Measurements from ENCODE around the gene PTPRJ. TPM values are rescaled to one million over a fixed set of nuclear protein-coding genes. Genes with fewer than 3 reads are reported as not detected.

PTPRJ gene
- total and polyA plus RNA-seq, 2 donors, result 3.1 to 18.2 TPM

DNA sequence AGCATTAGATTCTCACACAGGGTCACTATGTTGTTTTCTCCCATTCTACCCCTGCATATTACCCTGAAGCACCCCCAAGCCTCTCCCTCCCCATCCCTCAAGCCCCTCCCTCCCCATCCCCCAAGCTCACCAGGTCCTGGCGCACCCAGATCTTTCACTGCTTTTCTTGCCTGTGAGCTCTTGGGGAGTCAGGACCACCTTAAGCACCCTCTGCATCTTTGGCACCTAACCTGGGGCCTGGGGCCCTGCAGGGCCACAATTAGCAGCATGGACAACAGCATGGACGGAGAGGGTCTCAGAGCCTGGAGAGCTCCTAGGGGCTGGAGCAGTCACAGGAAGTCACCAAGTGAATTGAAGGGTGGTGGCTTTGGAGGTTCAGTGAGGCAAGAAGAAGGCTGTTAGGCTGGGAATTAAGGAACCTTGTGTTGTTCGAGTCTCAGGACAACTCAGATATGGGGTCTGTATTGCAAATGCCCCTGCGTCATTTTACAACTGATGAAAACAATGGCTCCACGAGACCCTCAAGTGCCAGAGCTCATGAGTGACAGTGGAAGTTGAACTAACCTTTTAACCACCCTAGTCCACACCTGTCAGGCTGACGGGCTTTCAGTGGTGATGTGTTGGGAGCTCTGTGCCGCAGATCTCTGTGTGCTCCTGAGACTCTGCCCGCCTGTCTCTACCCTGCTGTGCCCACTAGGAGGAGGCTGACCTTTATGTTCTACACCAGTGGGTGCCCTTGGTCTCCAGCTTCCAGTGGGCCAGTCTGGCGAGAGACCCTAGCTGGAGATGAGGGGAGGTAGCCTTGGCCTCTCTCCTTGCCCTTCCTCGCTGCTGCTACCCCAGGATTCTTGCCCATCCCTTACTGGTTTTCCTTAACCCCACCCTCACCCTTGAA is 125.0 kb downstream of the PTPRJ start:
- no peak for DNase-seq (ENCODE audit: extremely low spot score)
- Histone ChIP-seq H3K4me1 (ENCODE audit: insufficient read depth) (no peaks in the 10 kb centered on the region), H3K4me3 (ENCODE audit: low read depth, low read length) (no peak overlapping the region), H3K36me3 (ENCODE audit: insufficient read depth) (no peaks in the 10 kb centered on the region), H3K27ac (ENCODE audit: low read depth) (no peak overlapping the region)
- WGBS, result 95% methylated on average over 10 of the region's 10 CpGs

GRCh38 chr11:48106166-48106565 is 125.8 kb downstream of the PTPRJ start:
- Histone ChIP-seq H3K4me3 (ENCODE audit: low read depth, low read length) (no peak overlapping the region), H3K4me1 (ENCODE audit: insufficient read depth) (no peaks in the 10 kb centered on the region), H3K27ac (ENCODE audit: low read depth) (no peak overlapping the region), H3K36me3 (ENCODE audit: insufficient read depth) (no peaks in the 10 kb centered on the region)
- no peak for DNase-seq (ENCODE audit: extremely low spot score)
- WGBS, result 79% methylated on average over 6 of the region's 6 CpGs

DNA sequence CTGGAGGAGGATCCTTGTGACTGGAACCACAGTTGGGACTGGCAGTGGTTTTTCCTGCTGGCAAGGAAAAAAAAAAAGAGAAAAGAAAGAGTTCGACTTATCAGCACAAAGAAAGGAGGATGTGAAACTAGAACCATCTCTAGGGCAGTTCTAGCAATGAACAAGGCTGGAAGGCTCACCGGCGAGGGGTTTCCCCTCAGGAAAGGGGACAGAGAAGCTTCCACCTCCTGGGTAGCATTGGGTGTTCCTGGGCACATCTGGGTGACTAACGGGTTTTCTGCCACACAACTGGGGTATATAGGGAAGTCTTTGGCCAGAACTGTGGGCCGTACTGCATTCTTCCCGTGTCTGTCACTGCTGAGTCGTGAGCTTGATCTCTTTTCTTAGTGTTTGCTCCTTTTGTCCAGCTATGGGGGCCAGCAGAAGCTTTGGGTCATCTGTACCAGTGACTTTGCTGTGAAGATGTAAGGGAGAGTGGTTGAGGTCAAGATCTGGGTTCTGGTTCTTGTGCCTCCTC is 126.9 kb downstream of the PTPRJ start:
- WGBS, result 88% methylated on average over 7 of the region's 7 CpGs
- no peak overlapping the region for H3K4me3 ChIP-seq (ENCODE audit: low read depth, low read length)
- no peaks in the 10 kb centered on the region for H3K36me3 ChIP-seq (ENCODE audit: insufficient read depth)
- no peak for DNase-seq (ENCODE audit: extremely low spot score)
- no peaks in the 10 kb centered on the region for H3K4me1 ChIP-seq (ENCODE audit: insufficient read depth)
- H3K27ac ChIP-seq (ENCODE audit: low read depth), result no peak overlapping the region

DNA sequence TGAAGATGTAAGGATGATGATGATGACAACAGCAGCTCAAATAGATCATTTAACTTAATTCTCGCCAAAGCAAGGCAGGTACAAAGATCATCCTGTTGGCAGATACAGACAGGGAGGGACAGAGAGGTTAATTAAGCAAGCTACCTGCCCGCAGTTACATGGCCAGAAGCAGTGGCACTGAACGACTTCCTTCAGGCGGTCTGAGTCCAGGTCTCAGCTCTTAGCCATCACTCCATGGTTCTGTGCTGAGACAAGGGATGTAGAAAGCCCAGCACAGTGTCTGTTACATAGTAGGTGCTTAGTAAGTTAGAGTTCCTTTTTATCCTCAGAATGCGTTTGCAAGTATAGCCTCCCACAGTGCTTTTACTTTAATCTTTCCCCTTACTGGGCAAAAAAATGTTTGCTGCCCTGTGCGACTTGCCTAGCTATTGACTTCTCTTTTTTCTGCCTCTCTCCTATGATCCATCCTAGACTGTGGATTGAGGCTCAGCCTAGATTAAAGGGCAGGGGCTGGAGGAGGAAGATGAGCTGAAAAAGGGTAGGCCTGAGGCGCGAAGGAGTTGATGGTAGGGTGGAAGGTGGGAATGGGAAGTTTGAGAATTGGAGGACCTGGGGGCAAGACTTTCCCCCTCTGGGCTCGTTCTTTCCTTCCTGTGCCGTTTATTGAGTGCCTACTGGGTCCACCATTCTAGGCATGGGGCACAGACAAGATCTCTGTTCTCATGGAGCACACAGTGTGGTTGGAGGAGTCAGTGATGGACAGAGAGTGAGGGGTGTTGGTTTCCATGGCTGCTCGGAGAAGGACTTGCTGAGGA is 128.1 kb downstream of the PTPRJ start:
- Histone ChIP-seq H3K27ac (ENCODE audit: low read depth) (no peak overlapping the region), H3K4me1 (ENCODE audit: insufficient read depth) (no peaks in the 10 kb centered on the region), H3K4me3 (ENCODE audit: low read depth, low read length) (no peak overlapping the region), H3K36me3 (ENCODE audit: insufficient read depth) (no peaks in the 10 kb centered on the region)
- DNase-seq (ENCODE audit: extremely low spot score), result no peak
- 87% methylated on average over 11 of the region's 11 CpGs for WGBS

GRCh38 chr11:48109046-48109666 is 128.8 kb downstream of the PTPRJ start:
- no peak overlapping the region for H3K4me3 ChIP-seq (ENCODE audit: low read depth, low read length)
- DNase-seq (ENCODE audit: extremely low spot score), result no peak
- no peak overlapping the region for H3K27ac ChIP-seq (ENCODE audit: low read depth)
- H3K36me3 ChIP-seq (ENCODE audit: insufficient read depth), result no peaks in the 10 kb centered on the region
- 77% methylated on average over 5 of the region's 5 CpGs for WGBS
- no peaks in the 10 kb centered on the region for H3K4me1 ChIP-seq (ENCODE audit: insufficient read depth)

GRCh38 chr11:48110509-48110766 is 130.1 kb downstream of the PTPRJ start:
- DNase-seq (ENCODE audit: extremely low spot score), result no peak
- no peaks in the 10 kb centered on the region for H3K4me1 ChIP-seq (ENCODE audit: insufficient read depth)
- H3K27ac ChIP-seq (ENCODE audit: low read depth), result no peak overlapping the region
- no peaks in the 10 kb centered on the region for H3K36me3 ChIP-seq (ENCODE audit: insufficient read depth)
- whole genome bisulfite sequencing, result 71% methylated on average over 2 of the region's 2 CpGs
- H3K4me3 ChIP-seq (ENCODE audit: low read depth, low read length), result no peak overlapping the region

- Histone ChIP-seq H3K27ac (ENCODE audit: low read depth) (no peak overlapping the region), H3K4me3 (ENCODE audit: low read depth, low read length) (no peak overlapping the region), H3K4me1 (ENCODE audit: insufficient read depth) (no peaks in the 10 kb centered on the region), H3K36me3 (ENCODE audit: insufficient read depth) (no peaks in the 10 kb centered on the region)
- WGBS, result 67% methylated on average over 3 of the region's 3 CpGs
- DNase-seq (ENCODE audit: extremely low spot score), result no peak
These were observed 131.5 kb downstream of the PTPRJ start for GRCh38 chr11:48111891-48112290.

- WGBS, result 94% methylated on average over 1 of the region's 1 CpG
- Histone ChIP-seq H3K4me1 (ENCODE audit: insufficient read depth) (no peaks in the 10 kb centered on the region), H3K36me3 (ENCODE audit: insufficient read depth) (no peaks in the 10 kb centered on the region), H3K4me3 (ENCODE audit: low read depth, low read length) (no peak overlapping the region), H3K27ac (ENCODE audit: low read depth) (no peak overlapping the region)
- DNase-seq (ENCODE audit: extremely low spot score), result no peak
These were observed 134.4 kb downstream of the PTPRJ start for GRCh38 chr11:48114740-48115139.

GRCh38 chr11:48116437-48117228 is 136.3 kb downstream of the PTPRJ start:
- Histone ChIP-seq H3K36me3 (ENCODE audit: insufficient read depth) (no peaks in the 10 kb centered on the region), H3K4me3 (ENCODE audit: low read depth, low read length) (no peak overlapping the region), H3K27ac (ENCODE audit: low read depth) (no peak overlapping the region), H3K4me1 (ENCODE audit: insufficient read depth) (no peaks in the 10 kb centered on the region)
- no peak for DNase-seq (ENCODE audit: extremely low spot score)

DNA sequence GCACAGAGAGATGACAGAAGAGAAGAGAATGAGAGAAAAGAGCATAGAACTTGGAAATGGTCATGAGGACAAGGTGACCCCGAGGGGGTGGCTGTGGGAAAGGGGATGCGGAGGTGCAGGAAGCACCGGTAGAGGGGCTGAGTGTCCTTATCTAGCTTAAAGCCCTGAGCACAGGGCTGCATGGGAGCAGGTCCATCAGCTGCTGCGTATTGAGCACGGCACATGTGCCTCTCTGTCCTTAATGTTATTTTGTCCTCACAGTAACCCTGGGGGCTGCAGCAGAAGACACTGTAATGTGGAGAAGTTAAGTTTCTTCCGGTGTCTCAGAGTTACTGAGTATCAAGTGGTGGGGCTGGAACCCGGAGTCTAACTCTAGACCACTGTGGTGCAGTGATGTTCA is 141.9 kb downstream of the PTPRJ start:
- 90% methylated on average over 7 of the region's 7 CpGs for WGBS
- Histone ChIP-seq H3K27ac (ENCODE audit: low read depth) (no peak overlapping the region), H3K4me1 (ENCODE audit: insufficient read depth) (no peaks in the 10 kb centered on the region), H3K36me3 (ENCODE audit: insufficient read depth) (no peaks in the 10 kb centered on the region), H3K4me3 (ENCODE audit: low read depth, low read length) (no peak overlapping the region)
- DNase-seq (ENCODE audit: extremely low spot score), result no peak

- H3K27ac ChIP-seq (ENCODE audit: low read depth), result no peak overlapping the region
- H3K36me3 ChIP-seq (ENCODE audit: insufficient read depth), result no peaks in the 10 kb centered on the region
- DNase-seq (ENCODE audit: extremely low spot score), result no peak
- no peaks in the 10 kb centered on the region for H3K4me1 ChIP-seq (ENCODE audit: insufficient read depth)
- 88% methylated on average over 7 of the region's 7 CpGs for WGBS
- no peak overlapping the region for H3K4me3 ChIP-seq (ENCODE audit: low read depth, low read length)
These were observed 142.3 kb downstream of the PTPRJ start for GRCh38 chr11:48122656-48123055.

DNA sequence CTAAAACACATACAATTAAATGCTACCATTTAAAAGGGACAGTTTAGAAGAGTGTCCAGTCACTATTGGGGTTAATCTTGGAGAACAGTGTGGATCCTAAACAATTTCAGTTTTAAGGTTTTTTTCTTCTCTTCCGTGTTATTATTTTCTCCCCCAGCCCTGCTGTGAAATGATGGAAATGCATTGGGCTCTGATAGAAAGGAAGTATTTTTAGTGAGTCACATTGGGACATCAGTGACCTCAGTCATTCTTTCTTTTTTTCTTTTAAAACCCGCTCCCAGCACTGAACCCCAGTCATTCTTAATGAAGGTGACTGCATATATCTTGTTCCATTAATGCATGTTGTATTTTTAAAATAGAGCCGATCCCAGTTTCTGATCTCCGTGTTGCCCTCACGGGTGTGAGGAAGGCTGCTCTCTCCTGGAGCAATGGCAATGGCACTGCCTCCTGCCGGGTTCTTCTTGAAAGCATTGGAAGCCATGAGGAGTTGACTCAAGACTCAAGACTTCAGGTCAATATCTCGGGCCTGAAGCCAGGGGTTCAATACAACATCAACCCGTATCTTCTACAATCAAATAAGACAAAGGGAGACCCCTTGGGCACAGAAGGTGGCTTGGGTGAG is 143.0 kb downstream of the PTPRJ start:
- H3K36me3 ChIP-seq (ENCODE audit: insufficient read depth), result no peaks in the 10 kb centered on the region
- H3K4me1 ChIP-seq (ENCODE audit: insufficient read depth), result no peaks in the 10 kb centered on the region
- no peak overlapping the region for H3K27ac ChIP-seq (ENCODE audit: low read depth)
- no peak for DNase-seq (ENCODE audit: extremely low spot score)
- 86% methylated on average over 8 of the region's 8 CpGs for WGBS
- H3K4me3 ChIP-seq (ENCODE audit: low read depth, low read length), result no peak overlapping the region

All from urinary bladder (tissue), 4 donors.